Keratinocyte (primary cell): Measurements from ENCODE around the gene CDYL2.
"Not testable (repeated sequence)": the region's sequence is repeated elsewhere in the genome, so short reads cannot be mapped to it uniquely, and the experiment has no call there.

Experiments used
- CTCF ChIP-seq, 3 experiments: IDR thresholded peaks in 1 of 3; conservative IDR thresholded peaks in 1 of 3; optimal IDR thresholded peaks in 1 of 3; 2 replicates in 2 of 3; 3 replicates in 1 of 3; pipeline versions ENCODE3 to v1.5.1; 2011; ENCODE audit warnings: low read length in 3 of 3, mild to moderate bottlenecking in 3 of 3, moderate library complexity in 2 of 3, control low read depth in 1 of 3, inconsistent platforms in 1 of 3; ENCODE audit not compliant: insufficient read depth in 2 of 3; ENCODE audit errors: extremely low read depth in 1 of 3
- EZH2 ChIP-seq: IDR thresholded peaks from one replicate; pipeline ENCODE4 v1.6.1; 2012; ENCODE audit warnings: inconsistent platforms, mild to moderate bottlenecking, low read length, moderate library complexity

- TF ChIP-seq CTCF (optimal IDR thresholded peaks at IDR 0.05 in 1 of 3, IDR thresholded peaks at IDR 0.05 in 1 of 3, conservative IDR thresholded peaks at IDR 0.05 in 1 of 3; ENCODE audit: extremely low read depth in 1 of 3, insufficient read depth in 2 of 3, low read length in 3 of 3); EZH2: not testable (repeated sequence)
Measured at GRCh38 chr16:80815278-80815677, 10.9 kb upstream of the CDYL2 start.
